Activated naive CD8-positive, alpha-beta T cell treated with anti-CD3 and anti-CD28 coated beads, Interleukin-2, amount 10 ng/mL, durations not matched to agents 7 days and 5 days (primary cell): ENCODE results near the gene FNBP1. TPM values are rescaled to one million over a fixed set of nuclear protein-coding genes. Genes with fewer than 3 reads are reported as not detected.
"Not testable (repeated sequence)": the region's sequence is repeated elsewhere in the genome, so short reads cannot be mapped to it uniquely, and the experiment has no call there.

ENCODE experiments used
- ATAC-seq: fragments of 150-1000 bp; cut with Tn5 transposase; one replicate; pipeline ENCODE4 v1.10.0; 2021; ENCODE audit warnings: low read depth, moderate library complexity
- POLR2A ChIA-PET: fragments of 350-600 bp; sonication (Branson Sonifier 250); formaldehyde crosslinking; loops from one replicate; lab custom pipeline; 2021; ENCODE audit warnings: antibody characterized with exemption; lab: Charles Lee
- DNase-seq: peaks from one replicate; pipeline ENCODE4 v3.0.0; 2021
- H3K27ac Mint-ChIP-seq: one replicate; pipeline ENCODE4 v1.8.0; 2022; ENCODE audit warnings: mild to moderate bottlenecking, mixed read lengths
- H3K27me3 Mint-ChIP-seq: one replicate; pipeline ENCODE4 v1.8.0; 2022; ENCODE audit warnings: mild to moderate bottlenecking, moderate library complexity, mixed read lengths
- H3K36me3 Mint-ChIP-seq: one replicate; pipeline ENCODE4 v1.8.0; 2021; ENCODE audit warnings: mild to moderate bottlenecking, mixed read lengths
- H3K4me1 Mint-ChIP-seq: one replicate; pipeline ENCODE4 v1.8.0; 2021; ENCODE audit warnings: mixed read lengths
- H3K4me3 Mint-ChIP-seq: one replicate; pipeline ENCODE4 v1.8.0; 2022; ENCODE audit warnings: mild to moderate bottlenecking, moderate library complexity, mixed read lengths
- H3K9me3 Mint-ChIP-seq: one replicate; pipeline ENCODE4 v1.8.0; 2021; ENCODE audit warnings: mixed read lengths
- total RNA-seq, 2 experiments: library from RNA; stranded (reverse); gene quantifications; one replicate each; pipeline ENCODE4 v1.2.3, GENCODE V29; 2021

FNBP1 gene
- total RNA-seq, 2 experiments from 2014 or later: 191 to 194 TPM

GRCh38 chr9:129994882-129995281, 48.1 kb downstream of the FNBP1 start:
- no peak for ATAC-seq
- H3K4me1 Mint-ChIP-seq: peaks cover 57% of the 10 kb centered on the region
- no peaks in the 10 kb centered on the region for H3K27me3 Mint-ChIP-seq
- peak overlapping the region; percentile 79 for H3K27ac Mint-ChIP-seq
- peak overlapping the region; percentile 73 for H3K4me3 Mint-ChIP-seq
- no peaks in the 10 kb centered on the region for H3K9me3 Mint-ChIP-seq
- DNase-seq: no peak
- POLR2A ChIA-PET: interaction anchor here (1.1 kb wide), 1 partner anchor 36 kb away, joined by 3 read pairs; no protein-coding TSS in a partner anchor
- H3K36me3 Mint-ChIP-seq: peaks cover 32% of the 10 kb centered on the region

- Mint-ChIP-seq H3K4me1 (peaks cover 56% of the 10 kb centered on the region), H3K27ac (peak overlapping the region; percentile 85), H3K36me3 (peaks cover 34% of the 10 kb centered on the region)
- not testable (repeated sequence) for H3K4me3 Mint-ChIP-seq, H3K27me3 Mint-ChIP-seq, H3K9me3 Mint-ChIP-seq, ATAC-seq, DNase-seq
- POLR2A ChIA-PET: interaction anchor here (1.2 to 3.8 kb wide), 2 partner anchors 48 to 51 kb away, joined by 4 to 20 read pairs; partner anchors contain the start of gene FNBP1
Observed at GRCh38 chr9:129991139-129991538, 51.9 kb downstream of the FNBP1 start.

DNA sequence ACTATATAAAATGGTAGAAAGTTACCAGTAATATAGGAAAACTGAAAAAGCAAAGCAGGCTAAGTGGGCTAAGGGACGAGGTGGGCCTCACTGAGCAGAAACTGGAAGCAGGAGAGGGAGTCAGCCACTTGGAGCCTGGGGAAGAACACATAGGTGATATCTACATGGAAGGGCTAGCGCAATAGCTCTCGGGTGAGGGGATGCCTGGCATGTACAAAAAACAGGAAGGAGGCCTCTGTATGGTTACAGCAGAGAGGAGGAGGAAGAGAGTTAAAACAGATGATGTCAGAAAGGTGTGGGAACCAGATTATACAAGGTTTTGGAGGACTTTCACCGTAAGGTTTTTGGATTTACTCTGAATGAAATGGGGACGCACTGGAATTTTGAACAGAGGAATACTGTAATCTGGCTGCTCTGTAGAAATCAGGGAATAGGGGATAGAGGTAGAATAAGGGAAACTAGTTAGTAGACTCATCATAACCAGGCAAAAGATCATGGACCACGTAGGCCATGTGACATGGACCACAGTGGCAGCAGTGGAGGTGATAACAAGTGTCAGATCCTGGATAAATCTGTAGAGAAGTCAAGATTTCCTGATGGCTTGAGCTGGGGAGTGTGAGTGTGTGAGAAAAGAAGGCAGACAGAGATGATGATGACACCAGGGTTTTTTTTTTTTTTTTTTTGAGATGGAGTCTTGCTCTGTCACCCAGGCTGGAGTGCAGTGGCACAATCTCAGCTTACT, 52.5 kb downstream of the FNBP1 start:
- Mint-ChIP-seq H3K4me3 (peak overlapping the region; percentile 67), H3K36me3 (peaks cover 33% of the 10 kb centered on the region), H3K27ac (peak overlapping the region; percentile 85), H3K4me1 (peaks cover 51% of the 10 kb centered on the region), H3K9me3 (peaks cover 2% of the 10 kb centered on the region), H3K27me3 (no peaks in the 10 kb centered on the region)
- ATAC-seq (peak; percentile 66), DNase-seq (no peak)
- POLR2A ChIA-PET: interaction anchor here (1.2 to 3.8 kb wide), 2 partner anchors 49 to 52 kb away, joined by 4 to 20 read pairs; partner anchors contain the start of gene FNBP1

DNA sequence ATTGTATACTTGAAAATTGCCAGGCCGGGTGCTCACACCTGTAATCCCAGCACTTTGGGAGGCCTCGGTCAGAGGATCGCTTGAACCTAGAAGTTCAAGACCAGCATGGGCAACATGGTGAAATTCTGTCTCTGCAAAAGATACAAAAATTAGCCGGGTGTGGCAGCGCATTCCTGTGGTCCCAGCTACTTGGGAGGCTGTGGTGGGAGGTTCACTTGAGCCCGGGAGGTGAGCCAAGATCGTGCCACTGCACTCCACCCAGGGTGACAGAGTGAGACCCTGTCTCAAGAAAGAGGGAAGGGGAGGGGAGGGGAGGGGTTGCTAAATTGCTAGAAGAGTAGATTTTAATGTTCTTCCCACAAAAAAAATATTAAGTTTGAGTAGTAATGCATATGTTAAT, 53.2 kb downstream of the FNBP1 start:
- POLR2A ChIA-PET: interaction anchor here (0.6 to 3.8 kb wide), 2 partner anchors 53 to 56 kb away, joined by 4 to 20 read pairs; partner anchors contain the start of gene FNBP1
- DNase-seq (no peak), ATAC-seq (no peak)
- H3K4me1 Mint-ChIP-seq: peaks cover 48% of the 10 kb centered on the region
- no peaks in the 10 kb centered on the region for H3K27me3 Mint-ChIP-seq
- H3K9me3 Mint-ChIP-seq: peaks cover 4% of the 10 kb centered on the region
- H3K4me3 Mint-ChIP-seq: peak overlapping the region; percentile 32
- H3K27ac Mint-ChIP-seq: peak overlapping the region; percentile 36
- H3K36me3 Mint-ChIP-seq: peaks cover 34% of the 10 kb centered on the region

- POLR2A ChIA-PET: interaction anchor here (0.6 to 3.8 kb wide), 2 partner anchors 53 to 57 kb away, joined by 4 to 20 read pairs; partner anchors contain the start of gene FNBP1
- Mint-ChIP-seq H3K27ac (peak overlapping the region; percentile 82), H3K27me3 (no peaks in the 10 kb centered on the region), H3K4me3 (peak overlapping the region; percentile 32), H3K36me3 (peaks cover 36% of the 10 kb centered on the region), H3K9me3 (peaks cover 4% of the 10 kb centered on the region), H3K4me1 (peaks cover 49% of the 10 kb centered on the region)
- DNase-seq (no peak), ATAC-seq (no peak)
Observed at GRCh38 chr9:129989362-129989708, 53.7 kb downstream of the FNBP1 start.

GRCh38 chr9:129988607-129989361, 54.2 kb downstream of the FNBP1 start:
- Mint-ChIP-seq H3K4me1 (peaks cover 45% of the 10 kb centered on the region), H3K9me3 (peaks cover 4% of the 10 kb centered on the region), H3K36me3 (peaks cover 31% of the 10 kb centered on the region), H3K27ac (peak overlapping the region; percentile 82), H3K27me3 (no peaks in the 10 kb centered on the region), H3K4me3 (peak overlapping the region; percentile 32)
- POLR2A ChIA-PET: interaction anchor here (0.6 to 3.8 kb wide), 2 partner anchors 54 to 57 kb away, joined by 4 to 20 read pairs; partner anchors contain the start of gene FNBP1
- DNase-seq (no peak), ATAC-seq (no peak)

- peaks cover 31% of the 10 kb centered on the region for H3K36me3 Mint-ChIP-seq
- DNase-seq (no peak), ATAC-seq (no peak)
- H3K27me3 Mint-ChIP-seq: no peaks in the 10 kb centered on the region
- POLR2A ChIA-PET: interaction anchor here (0.8 kb wide), 1 partner anchor 89 kb away, joined by 3 read pairs; no protein-coding TSS in a partner anchor
- H3K4me1 Mint-ChIP-seq: peaks cover 44% of the 10 kb centered on the region
- peaks cover 4% of the 10 kb centered on the region for H3K9me3 Mint-ChIP-seq
- H3K27ac Mint-ChIP-seq: no peak overlapping the region
- H3K4me3 Mint-ChIP-seq: no peak overlapping the region
Observed at GRCh38 chr9:129987941-129988340, 55.0 kb downstream of the FNBP1 start.

DNA sequence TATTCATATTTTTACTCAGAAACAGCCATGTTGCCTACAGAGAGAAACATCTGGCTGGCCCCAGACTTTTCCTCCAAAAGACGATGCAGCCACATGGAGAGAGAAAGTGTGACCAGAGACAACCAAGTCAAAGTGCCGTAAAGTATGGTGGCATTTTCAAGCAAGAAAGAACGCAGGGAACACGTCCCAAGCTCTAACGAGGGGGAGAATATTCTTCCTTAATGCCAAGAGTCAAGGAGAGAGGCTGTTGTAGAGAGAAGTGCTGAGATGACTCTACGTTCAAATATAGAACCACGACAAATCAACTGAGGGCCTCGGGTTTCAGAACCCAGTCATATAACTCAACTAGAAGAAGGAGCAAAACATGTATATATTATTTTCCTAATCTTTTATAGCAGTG, 55.9 kb downstream of the FNBP1 start:
- H3K36me3 Mint-ChIP-seq: peaks cover 31% of the 10 kb centered on the region
- no peaks in the 10 kb centered on the region for H3K27me3 Mint-ChIP-seq
- ATAC-seq (no peak), DNase-seq (no peak)
- H3K4me1 Mint-ChIP-seq: peaks cover 42% of the 10 kb centered on the region
- H3K4me3 Mint-ChIP-seq: no peak overlapping the region
- peaks cover 4% of the 10 kb centered on the region for H3K9me3 Mint-ChIP-seq
- POLR2A ChIA-PET: interaction anchor here (0.8 kb wide), 1 partner anchor 88 kb away, joined by 3 read pairs; no protein-coding TSS in a partner anchor
- peak overlapping the region; percentile 78 for H3K27ac Mint-ChIP-seq

DNA sequence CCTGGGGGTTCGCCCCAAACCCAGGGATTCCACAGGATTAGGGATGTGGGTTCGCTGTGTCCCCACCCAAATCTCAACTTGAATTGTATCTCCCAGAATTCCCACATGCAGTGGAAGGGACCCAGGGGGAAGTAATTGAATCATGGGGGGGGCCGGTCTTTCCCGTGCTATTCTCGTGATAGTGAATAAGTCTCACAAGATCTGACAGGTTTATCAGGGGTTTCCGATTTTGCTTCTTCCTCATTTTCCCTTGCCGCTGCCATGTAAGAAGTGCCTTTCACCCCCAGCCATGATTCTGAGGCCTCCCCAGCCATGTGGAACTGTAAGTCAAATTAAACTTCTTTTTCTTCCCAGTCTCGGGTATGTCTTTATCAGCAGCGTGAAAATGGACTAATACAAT, 58.4 kb downstream of the FNBP1 start:
- H3K4me1 Mint-ChIP-seq: peaks cover 30% of the 10 kb centered on the region
- ATAC-seq, DNase-seq, H3K9me3 Mint-ChIP-seq, H3K27me3 Mint-ChIP-seq, H3K4me3 Mint-ChIP-seq: not testable (repeated sequence)
- peak overlapping the region; percentile 57 for H3K27ac Mint-ChIP-seq
- H3K36me3 Mint-ChIP-seq: peaks cover 26% of the 10 kb centered on the region
- POLR2A ChIA-PET: interaction anchor here (0.6 kb wide), 1 partner anchor 11 kb away, joined by 5 read pairs; no protein-coding TSS in a partner anchor

GRCh38 chr9:129983891-129984290, 59.1 kb downstream of the FNBP1 start:
- Mint-ChIP-seq H3K27ac (no peak overlapping the region), H3K9me3 (peaks cover 4% of the 10 kb centered on the region), H3K4me3 (no peak overlapping the region), H3K4me1 (peaks cover 25% of the 10 kb centered on the region), H3K36me3 (peaks cover 28% of the 10 kb centered on the region), H3K27me3 (no peaks in the 10 kb centered on the region)
- DNase-seq (no peak), ATAC-seq (no peak)
- POLR2A ChIA-PET: interaction anchor here (0.6 kb wide), 1 partner anchor 12 kb away, joined by 5 read pairs; no protein-coding TSS in a partner anchor

- H3K9me3 Mint-ChIP-seq: peaks cover 4% of the 10 kb centered on the region
- H3K4me1 Mint-ChIP-seq: peaks cover 19% of the 10 kb centered on the region
- H3K4me3 Mint-ChIP-seq: no peak overlapping the region
- ATAC-seq: no peak
- DNase-seq: no peak
- POLR2A ChIA-PET: no interaction called here
- no peaks in the 10 kb centered on the region for H3K27me3 Mint-ChIP-seq
- no peak overlapping the region for H3K27ac Mint-ChIP-seq
- peaks cover 34% of the 10 kb centered on the region for H3K36me3 Mint-ChIP-seq
Observed at GRCh38 chr9:129981180-129981907, 61.6 kb downstream of the FNBP1 start.

DNA sequence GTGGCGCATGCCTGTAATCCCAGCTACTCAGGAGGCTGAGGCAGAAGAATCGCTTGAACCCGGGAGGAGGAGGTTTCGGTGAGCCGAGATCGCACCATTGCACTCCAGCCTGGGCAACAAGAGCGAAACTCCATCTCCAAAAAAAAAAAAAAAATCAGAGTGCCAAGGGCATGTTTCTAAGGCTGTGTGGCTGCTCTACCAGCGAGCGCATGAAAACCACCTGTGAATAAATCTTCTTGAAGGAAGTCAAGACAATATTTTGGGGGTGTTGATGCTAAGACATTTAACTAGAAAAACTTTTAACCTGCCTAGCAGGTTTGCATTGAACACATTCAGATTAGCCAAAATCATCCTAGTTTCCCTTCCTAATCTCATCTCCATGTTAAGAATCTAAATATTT, 62.8 kb downstream of the FNBP1 start:
- peaks cover 28% of the 10 kb centered on the region for H3K36me3 Mint-ChIP-seq
- ATAC-seq, H3K27me3 Mint-ChIP-seq, H3K27ac Mint-ChIP-seq, POLR2A ChIA-PET, H3K9me3 Mint-ChIP-seq, H3K4me3 Mint-ChIP-seq, DNase-seq: not testable (repeated sequence)
- peaks cover 16% of the 10 kb centered on the region for H3K4me1 Mint-ChIP-seq
